Vagina (tissue), 2 donors: ENCODE measurements around the gene NFXL1.

ENCODE experiments used
- POLR2AphosphoS5 ChIP-seq, 2 donors: sonication (generic); formaldehyde crosslinking; IDR thresholded peaks; one replicate each; pipeline ENCODE4 v1.9.0; 2017; ENCODE audit warnings: antibody characterized with exemption in 2 of 2, mild to moderate bottlenecking in 2 of 2, low read depth in 1 of 2; ENCODE audit not compliant: insufficient read depth in 1 of 2
- TF ChIP-seq, protein P1 (sequence below), 3 experiments: fragments of 450-650 bp in 2 of 3; fragments of 200-600 bp in 1 of 3; sonication (generic) in 1 of 3; IDR thresholded peaks; one replicate each; pipeline ENCODE4 v1.5.1; 2017 to 2019; ENCODE audit warnings: antibody characterized with exemption in 3 of 3, mild to moderate bottlenecking in 2 of 3, moderate library complexity in 2 of 3

DNA sequence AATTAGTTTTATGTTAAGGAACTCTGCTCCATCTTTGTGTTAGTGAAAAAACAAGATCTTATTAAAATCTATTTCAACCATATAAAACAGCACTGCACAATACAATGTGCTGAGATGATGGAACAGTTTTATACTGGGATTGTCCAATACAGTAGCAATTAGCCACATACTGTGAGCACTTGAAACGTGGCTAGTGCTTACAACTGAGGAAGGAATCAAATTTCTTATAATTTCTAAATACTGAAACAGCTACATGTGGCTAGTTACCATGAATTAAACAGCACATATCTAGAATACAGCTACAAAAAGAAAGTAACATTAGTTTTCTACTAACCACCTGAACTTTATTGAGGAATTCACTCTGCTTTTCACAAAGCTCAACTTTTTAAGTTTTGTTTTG, 14.7 kb downstream of the NFXL1 start:
- TF ChIP-seq, protein P1, sequence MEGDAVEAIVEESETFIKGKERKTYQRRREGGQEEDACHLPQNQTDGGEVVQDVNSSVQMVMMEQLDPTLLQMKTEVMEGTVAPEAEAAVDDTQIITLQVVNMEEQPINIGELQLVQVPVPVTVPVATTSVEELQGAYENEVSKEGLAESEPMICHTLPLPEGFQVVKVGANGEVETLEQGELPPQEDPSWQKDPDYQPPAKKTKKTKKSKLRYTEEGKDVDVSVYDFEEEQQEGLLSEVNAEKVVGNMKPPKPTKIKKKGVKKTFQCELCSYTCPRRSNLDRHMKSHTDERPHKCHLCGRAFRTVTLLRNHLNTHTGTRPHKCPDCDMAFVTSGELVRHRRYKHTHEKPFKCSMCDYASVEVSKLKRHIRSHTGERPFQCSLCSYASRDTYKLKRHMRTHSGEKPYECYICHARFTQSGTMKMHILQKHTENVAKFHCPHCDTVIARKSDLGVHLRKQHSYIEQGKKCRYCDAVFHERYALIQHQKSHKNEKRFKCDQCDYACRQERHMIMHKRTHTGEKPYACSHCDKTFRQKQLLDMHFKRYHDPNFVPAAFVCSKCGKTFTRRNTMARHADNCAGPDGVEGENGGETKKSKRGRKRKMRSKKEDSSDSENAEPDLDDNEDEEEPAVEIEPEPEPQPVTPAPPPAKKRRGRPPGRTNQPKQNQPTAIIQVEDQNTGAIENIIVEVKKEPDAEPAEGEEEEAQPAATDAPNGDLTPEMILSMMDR (IDR thresholded peaks at IDR 0.05) = no peak
- no peak for TF ChIP-seq POLR2AphosphoS5 (IDR thresholded peaks at IDR 0.05; ENCODE audit: insufficient read depth in 1 of 2, low read depth in 1 of 2)
